VCaP (cell line): ENCODE results near the gene INS.

Experiments used
- H3K27ac ChIP-seq: fragments of 450-650 bp; 2 replicates; pipeline ENCODE4 v1.5.1; 2017
- CTCF ChIP-seq: fragments of 450-650 bp; conservative IDR thresholded peaks from 2 replicates; pipeline ENCODE4 v1.5.1; 2017; ENCODE audit warnings: mild to moderate bottlenecking, moderate library complexity

Gene INS

GRCh38 chr11:2115308-2115707 lies 45.7 kb downstream of the INS start:
- TF ChIP-seq CTCF, result no peak
- no peak overlapping the region for H3K27ac ChIP-seq

- H3K27ac ChIP-seq, result no peak overlapping the region
- TF ChIP-seq CTCF, result no peak
These were observed 46.4 kb downstream of the INS start for GRCh38 chr11:2114430-2115241.

GRCh38 chr11:2113776-2114175 lies 47.2 kb downstream of the INS start:
- TF ChIP-seq CTCF, result no peak
- H3K27ac ChIP-seq, result no peak overlapping the region

- no peak for TF ChIP-seq CTCF
- no peak overlapping the region for H3K27ac ChIP-seq
These were observed 50.5 kb downstream of the INS start for GRCh38 chr11:2110521-2110920.
